Karpas-422 (cell line): Measurements from ENCODE around the gene TNFRSF14. TPM values are rescaled to one million over a fixed set of nuclear protein-coding genes. Genes with fewer than 3 reads are reported as not detected.
A peak's percentile ranks its signal among the peaks of the same experiment; 100 is the strongest.

ENCODE experiments used
- DNase-seq: peaks from one replicate; pipeline ENCODE4 v3.0.0-alpha.2; 2015
- H2AFZ ChIP-seq: fragments of 200-600 bp; sonication (generic); 2 replicates; pipeline ENCODE4 v1.6.1; 2014; ENCODE audit warnings: antibody characterized with exemption, low read length, mixed read lengths
- H3K27ac ChIP-seq: fragments of 200-600 bp; sonication (generic); 2 replicates; pipeline ENCODE4 v1.5.1; 2014; ENCODE audit warnings: mild to moderate bottlenecking, low read length, moderate library complexity
- H3K27me3 ChIP-seq: fragments of 200-600 bp; sonication (generic); 2 replicates; pipeline ENCODE4 v1.6.1; 2014; ENCODE audit warnings: low read length, mixed read lengths
- H3K36me3 ChIP-seq: fragments of 200-600 bp; sonication (generic); 2 replicates; pipeline ENCODE4 v1.6.1; 2014; ENCODE audit warnings: low read length, mixed read lengths; ENCODE audit not compliant: insufficient read depth
- H3K4me1 ChIP-seq: fragments of 200-600 bp; sonication (generic); 2 replicates; pipeline ENCODE4 v1.6.1; 2014; ENCODE audit warnings: mild to moderate bottlenecking, low read length, mixed read lengths
- H3K4me2 ChIP-seq: fragments of 200-600 bp; sonication (generic); 2 replicates; pipeline ENCODE4 v1.6.1; 2014; ENCODE audit warnings: low read length, low read depth, mild to moderate bottlenecking; ENCODE audit not compliant: poor library complexity, severe bottlenecking
- H3K4me3 ChIP-seq: fragments of 200-600 bp; sonication (generic); 2 replicates; pipeline ENCODE4 v1.5.1; 2014; ENCODE audit warnings: mild to moderate bottlenecking, antibody characterized with exemption, low read length, mixed read lengths
- H3K79me2 ChIP-seq: fragments of 200-600 bp; sonication (generic); 2 replicates; pipeline ENCODE4 v1.6.1; 2014; ENCODE audit warnings: mild to moderate bottlenecking, low read length, mixed read lengths
- H3K9ac ChIP-seq: fragments of 200-600 bp; sonication (generic); 2 replicates; pipeline ENCODE4 v1.6.0; 2014; ENCODE audit warnings: low read length
- H3K9me2 ChIP-seq: fragments of 200-600 bp; sonication (generic), shearing (Covaris generic); replicated peaks from 2 replicates; pipeline ENCODE4 v1.6.0; 2014; ENCODE audit warnings: mild to moderate bottlenecking, low read length, moderate library complexity; ENCODE audit not compliant: insufficient read depth
- H3K9me3 ChIP-seq: fragments of 300-700, 200-600 bp; sonication (generic); 2 replicates; pipeline ENCODE4 v1.6.1; 2014; ENCODE audit warnings: low read length, mixed read lengths
- H4K20me1 ChIP-seq: fragments of 200-600 bp; sonication (generic); 2 replicates; pipeline ENCODE4 v1.6.1; 2014; ENCODE audit warnings: mild to moderate bottlenecking, antibody characterized with exemption, low read length, low read depth; ENCODE audit not compliant: insufficient read depth
- total RNA-seq: library from RNA; depleted of rRNA; stranded (reverse); fragments of >200 nt; shearing (Covaris generic); gene quantifications from 2 replicates; pipeline ENCODE4 v1.2.3, GENCODE V29; 2014; ENCODE audit warnings: low replicate concordance; rRNA removed

TNFRSF14 gene
- 10.3 and 15.6 TPM in 2 replicates for total RNA-seq

DNA sequence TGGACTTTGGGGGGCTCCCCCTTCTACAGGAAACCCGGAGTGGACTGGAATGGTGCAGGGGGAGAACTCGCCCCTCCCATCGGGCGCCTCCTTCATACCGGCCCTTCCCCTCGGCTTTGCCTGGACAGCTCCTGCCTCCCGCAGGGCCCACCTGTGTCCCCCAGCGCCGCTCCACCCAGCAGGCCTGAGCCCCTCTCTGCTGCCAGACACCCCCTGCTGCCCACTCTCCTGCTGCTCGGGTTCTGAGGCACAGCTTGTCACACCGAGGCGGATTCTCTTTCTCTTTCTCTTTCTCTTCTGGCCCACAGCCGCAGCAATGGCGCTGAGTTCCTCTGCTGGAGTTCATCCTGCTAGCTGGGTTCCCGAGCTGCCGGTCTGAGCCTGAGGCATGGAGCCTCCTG is at the start of gene TNFRSF14:
Gene TNFRSF14 (plus strand): TSS at position 95 of the 401 bp plus-strand sequence. CDS start 294 bp downstream, at position 389.
- Histone ChIP-seq H3K9me3 (no peaks in the 10 kb centered on the region), H3K27me3 (no peaks in the 10 kb centered on the region), H3K4me2 (peak within 1 kb of the TSS; percentile 58), H3K27ac (no peak within 1 kb of the TSS), H3K36me3 (no peaks in the 10 kb centered on the region), H3K79me2 (no peaks in the 10 kb centered on the region), H3K9ac (peak within 1 kb of the TSS; percentile 66), H4K20me1 (no peaks in the 10 kb centered on the region), H3K4me3 (peak within 1 kb of the TSS; percentile 60), H3K4me1 (peaks cover 14% of the 10 kb centered on the region; the same call in 1 of the 2 replicates), H2AFZ (peak within 1 kb of the TSS; percentile 39; the same call in 1 of the 2 replicates), H3K9me2 (no peaks in the 10 kb centered on the region)
- peak; percentile 58 for DNase-seq

DNA sequence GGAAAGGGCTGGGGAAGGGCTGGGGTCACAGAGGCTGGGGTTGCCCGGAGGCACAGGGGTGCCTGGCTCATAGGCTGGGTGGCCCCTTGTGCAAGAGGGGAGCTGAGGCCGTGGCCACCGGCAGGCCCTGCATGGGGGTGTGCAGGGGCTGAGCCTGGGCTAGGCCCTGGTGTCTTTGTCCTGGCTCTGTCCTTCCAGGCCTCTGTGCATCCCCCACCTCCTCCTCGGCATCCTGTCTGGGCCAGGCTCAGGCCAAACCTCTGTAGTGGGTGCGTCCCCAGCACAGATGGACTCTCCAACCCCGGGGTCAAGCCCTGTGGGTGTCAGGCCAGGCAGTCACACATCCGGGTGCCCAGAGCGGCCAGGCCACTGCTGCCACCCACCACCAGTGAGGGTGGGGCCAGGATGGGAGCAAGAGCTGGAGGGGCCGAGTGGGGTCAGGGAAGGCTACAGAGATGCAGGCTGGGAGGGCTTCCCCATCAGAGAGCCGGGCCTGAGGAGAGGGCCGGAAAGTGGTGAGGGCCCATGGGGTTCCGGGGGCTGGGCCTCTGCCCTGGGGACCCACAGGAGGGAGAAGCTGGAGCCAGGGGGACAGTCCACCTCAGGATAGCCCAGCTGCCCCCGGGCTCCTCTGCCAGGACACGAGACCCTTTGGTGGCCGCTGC is 49.1 kb upstream of the TNFRSF14 start:
- peaks cover 9% of the 10 kb centered on the region; the same call in 1 of the 2 replicates for H4K20me1 ChIP-seq
- no peak overlapping the region for H3K27ac ChIP-seq
- H3K4me3 ChIP-seq, result no peak overlapping the region
- no peak overlapping the region for H2AFZ ChIP-seq
- no peaks in the 10 kb centered on the region for H3K79me2 ChIP-seq
- H3K9ac ChIP-seq, result no peak overlapping the region
- H3K27me3 ChIP-seq, result no peaks in the 10 kb centered on the region
- H3K36me3 ChIP-seq, result no peaks in the 10 kb centered on the region
- H3K9me3 ChIP-seq, result no peaks in the 10 kb centered on the region
- no peaks in the 10 kb centered on the region for H3K4me1 ChIP-seq
- no peak overlapping the region for H3K4me2 ChIP-seq
- H3K9me2 ChIP-seq, result no peaks in the 10 kb centered on the region
- DNase-seq, result no peak

DNA sequence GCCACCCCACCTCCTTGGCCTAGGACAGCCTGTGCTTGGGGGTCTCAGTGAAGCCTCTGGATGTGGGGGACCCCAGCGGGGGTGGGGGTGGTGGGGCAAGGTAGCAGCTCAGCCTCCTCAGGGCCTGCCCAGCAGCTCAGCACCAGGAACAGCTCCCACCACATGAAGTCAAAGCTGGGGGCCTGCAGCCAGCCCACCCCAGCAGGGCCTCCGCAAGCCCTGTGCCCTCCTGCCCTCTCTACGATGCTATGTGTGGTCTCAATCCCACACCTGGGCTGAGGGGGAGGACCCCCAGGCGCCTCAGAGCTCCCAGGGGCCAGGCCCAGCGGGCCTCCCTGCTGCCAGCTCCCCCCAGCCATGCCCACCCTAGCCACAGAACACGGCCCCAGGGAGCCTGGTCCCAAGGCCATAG is 48.4 kb upstream of the TNFRSF14 start:
- Histone ChIP-seq H3K4me2 (no peak overlapping the region), H3K9me3 (no peaks in the 10 kb centered on the region), H3K36me3 (no peaks in the 10 kb centered on the region), H3K27ac (no peak overlapping the region), H2AFZ (no peak overlapping the region), H3K9ac (no peak overlapping the region), H3K27me3 (no peaks in the 10 kb centered on the region), H3K4me1 (no peaks in the 10 kb centered on the region), H3K9me2 (no peaks in the 10 kb centered on the region), H3K79me2 (no peaks in the 10 kb centered on the region), H3K4me3 (no peak overlapping the region), H4K20me1 (peaks cover 9% of the 10 kb centered on the region; the same call in 1 of the 2 replicates)
- DNase-seq, result no peak

DNA sequence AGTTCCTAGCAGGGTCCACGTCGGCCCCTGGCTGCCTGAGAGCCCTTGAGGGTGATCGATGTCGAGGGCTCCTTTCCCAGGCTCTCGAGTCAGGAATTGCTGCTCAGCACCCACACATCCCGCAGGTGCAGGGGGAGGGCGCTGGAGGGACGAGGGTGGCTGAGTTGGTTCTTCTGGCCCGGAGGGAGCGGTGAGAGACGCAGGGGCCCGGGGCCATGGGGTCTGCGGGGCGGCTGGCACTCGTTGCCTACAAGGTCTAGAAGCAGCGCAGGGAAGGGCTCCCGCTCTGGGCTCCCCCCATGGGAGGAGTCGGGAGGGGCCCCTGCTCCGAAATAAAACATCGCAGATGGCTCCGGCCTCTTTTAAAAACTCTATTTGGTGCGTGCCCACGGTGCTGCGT is 48.0 kb upstream of the TNFRSF14 start:
- Histone ChIP-seq H3K79me2 (no peaks in the 10 kb centered on the region), H4K20me1 (peaks cover 9% of the 10 kb centered on the region; the same call in 1 of the 2 replicates), H3K9me3 (no peaks in the 10 kb centered on the region), H3K27ac (no peak overlapping the region), H3K4me2 (no peak overlapping the region), H3K27me3 (no peaks in the 10 kb centered on the region), H2AFZ (no peak overlapping the region), H3K4me1 (no peaks in the 10 kb centered on the region), H3K9me2 (no peaks in the 10 kb centered on the region), H3K9ac (no peak overlapping the region), H3K4me3 (no peak overlapping the region), H3K36me3 (no peaks in the 10 kb centered on the region)
- DNase-seq, result no peak

DNA sequence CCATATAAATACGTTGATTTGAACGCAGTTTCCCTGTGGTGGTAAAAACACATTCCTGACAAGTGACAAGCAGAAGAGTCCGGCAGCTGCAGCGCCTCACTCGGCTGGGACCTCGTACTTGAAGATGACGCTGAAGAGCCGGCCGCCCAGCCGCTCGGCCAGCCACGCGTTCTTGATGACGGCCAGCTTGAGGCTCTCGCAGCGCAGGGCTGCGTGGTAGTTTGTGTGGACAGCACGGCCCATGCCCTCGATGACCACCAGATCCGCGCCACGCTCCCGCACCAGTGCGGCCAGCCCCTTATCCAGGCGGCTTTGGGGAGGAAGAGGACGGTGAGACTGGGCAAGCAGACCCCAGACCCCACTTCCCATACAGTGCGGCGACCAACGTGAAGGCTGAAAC is 47.4 kb upstream of the TNFRSF14 start:
- no peak for DNase-seq
- Histone ChIP-seq H3K4me1 (no peaks in the 10 kb centered on the region), H3K79me2 (no peaks in the 10 kb centered on the region), H4K20me1 (peaks cover 9% of the 10 kb centered on the region; the same call in 1 of the 2 replicates), H3K9ac (no peak overlapping the region), H3K27me3 (no peaks in the 10 kb centered on the region), H3K36me3 (no peaks in the 10 kb centered on the region), H3K9me3 (no peaks in the 10 kb centered on the region), H3K9me2 (no peaks in the 10 kb centered on the region), H3K4me2 (no peak overlapping the region), H3K27ac (no peak overlapping the region), H3K4me3 (no peak overlapping the region), H2AFZ (no peak overlapping the region)

DNA sequence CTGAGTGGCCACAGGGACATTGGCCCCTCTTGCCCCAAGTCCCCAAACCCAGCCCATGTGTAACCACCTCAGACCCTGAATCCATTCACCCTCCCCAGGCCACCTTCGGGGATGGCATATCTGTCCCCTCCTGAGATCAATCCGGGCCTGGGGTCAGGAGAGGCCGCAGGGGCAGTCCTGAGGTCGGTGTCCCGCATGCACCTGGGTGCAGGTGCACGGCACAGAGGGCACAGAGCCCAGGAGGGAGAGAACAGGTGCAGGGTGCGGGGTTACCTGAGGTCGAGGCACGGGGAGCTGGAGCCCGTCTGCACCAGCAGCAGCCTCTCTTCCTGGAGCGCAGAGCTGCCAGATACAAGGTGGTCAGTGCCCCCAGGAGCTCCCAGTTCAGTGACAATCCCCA is 46.6 kb upstream of the TNFRSF14 start:
- no peaks in the 10 kb centered on the region for H3K79me2 ChIP-seq
- no peak overlapping the region for H3K9ac ChIP-seq
- peaks cover 9% of the 10 kb centered on the region; the same call in 1 of the 2 replicates for H4K20me1 ChIP-seq

DNA sequence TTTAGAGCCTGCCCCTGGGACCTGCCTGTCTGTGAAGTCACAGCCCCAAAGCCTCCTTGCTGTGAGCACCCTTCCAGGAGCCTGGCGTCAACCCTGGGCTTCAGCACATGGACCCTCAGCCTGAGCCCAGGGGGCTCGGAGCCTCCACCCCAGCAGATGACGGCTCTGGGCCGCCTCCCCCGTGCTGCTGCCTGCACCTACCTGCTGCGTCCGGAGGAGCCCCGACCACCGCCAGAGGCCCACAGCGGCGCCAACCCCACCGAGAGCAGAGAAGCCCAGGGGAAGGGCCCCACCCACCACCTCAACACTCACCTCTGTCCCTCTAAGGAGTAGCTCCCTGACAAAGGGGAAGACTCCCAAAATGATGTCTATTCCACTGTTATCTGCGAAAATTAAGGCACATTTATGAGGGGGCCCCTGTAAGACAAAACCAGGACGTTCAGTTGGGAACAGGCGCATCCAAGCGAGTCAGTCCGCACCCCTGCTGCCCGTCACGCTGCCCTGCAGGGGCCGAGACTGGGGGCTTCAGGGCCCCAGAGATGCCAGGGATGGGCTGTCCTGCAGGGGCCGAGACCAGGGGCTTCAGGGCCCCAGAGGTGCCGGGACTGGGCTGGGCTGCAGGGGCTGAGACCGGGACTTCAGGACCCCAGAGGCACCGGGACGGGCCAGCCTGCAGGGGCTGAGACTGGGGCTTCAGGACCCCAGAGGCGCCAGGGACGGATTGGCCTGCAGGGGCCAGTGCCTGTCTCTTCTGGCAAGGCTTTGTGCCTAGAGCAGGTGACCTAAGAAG is 45.6 kb upstream of the TNFRSF14 start:
- Histone ChIP-seq H3K4me2 (no peak overlapping the region), H3K9me2 (no peaks in the 10 kb centered on the region), H3K27ac (no peak overlapping the region), H3K27me3 (no peaks in the 10 kb centered on the region), H4K20me1 (peaks cover 9% of the 10 kb centered on the region; the same call in 1 of the 2 replicates), H2AFZ (no peak overlapping the region), H3K9ac (no peak overlapping the region), H3K9me3 (no peaks in the 10 kb centered on the region), H3K36me3 (no peaks in the 10 kb centered on the region), H3K4me3 (no peak overlapping the region), H3K4me1 (no peaks in the 10 kb centered on the region), H3K79me2 (no peaks in the 10 kb centered on the region)
- no peak for DNase-seq

More for the DNA sequence above, 46.6 kb upstream of the TNFRSF14 start:
- Histone ChIP-seq H3K36me3 (no peaks in the 10 kb centered on the region), H3K9me2 (no peaks in the 10 kb centered on the region), H3K4me1 (no peaks in the 10 kb centered on the region), H3K27ac (no peak overlapping the region), H2AFZ (no peak overlapping the region), H3K4me3 (no peak overlapping the region), H3K4me2 (no peak overlapping the region), H3K27me3 (no peaks in the 10 kb centered on the region), H3K9me3 (no peaks in the 10 kb centered on the region)
- no peak for DNase-seq

DNA sequence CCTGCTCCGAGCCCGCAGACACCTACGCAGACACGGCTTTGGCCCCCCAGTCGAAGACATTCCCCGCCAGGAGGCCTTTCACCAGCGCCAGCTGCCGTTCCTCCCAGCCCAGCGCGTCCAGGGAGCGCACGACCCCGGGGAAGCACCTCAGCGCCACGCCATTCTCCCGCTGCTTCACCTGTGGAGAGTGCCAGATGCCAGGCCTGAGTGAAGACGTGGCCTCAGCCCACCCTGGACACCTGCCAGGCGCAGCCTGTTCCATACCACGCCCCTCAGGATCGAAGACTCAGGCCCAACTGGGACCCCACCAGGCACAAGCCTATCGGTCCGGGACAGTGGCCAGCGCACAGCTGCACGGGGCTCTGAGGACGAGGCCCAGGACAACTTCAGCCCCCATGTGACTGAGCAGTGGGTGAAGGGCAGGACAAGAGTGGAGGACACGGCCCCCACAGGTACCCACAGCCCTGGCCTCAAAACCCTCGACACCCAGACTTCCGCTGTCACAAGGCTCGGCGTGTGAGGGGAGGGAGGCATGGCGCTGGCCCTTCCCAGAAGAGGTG is 43.2 kb upstream of the TNFRSF14 start:
- no peaks in the 10 kb centered on the region for H4K20me1 ChIP-seq
- H3K9me2 ChIP-seq, result no peaks in the 10 kb centered on the region
- H3K79me2 ChIP-seq, result no peaks in the 10 kb centered on the region
- no peak overlapping the region for H2AFZ ChIP-seq
- H3K27me3 ChIP-seq, result no peaks in the 10 kb centered on the region
- peaks cover 3% of the 10 kb centered on the region; the same call in 1 of the 2 replicates for H3K36me3 ChIP-seq
- no peak overlapping the region for H3K9ac ChIP-seq
- H3K4me1 ChIP-seq, result no peaks in the 10 kb centered on the region
- DNase-seq, result no peak
- no peaks in the 10 kb centered on the region for H3K9me3 ChIP-seq
- no peak overlapping the region for H3K4me2 ChIP-seq
- no peak overlapping the region for H3K27ac ChIP-seq
- H3K4me3 ChIP-seq, result no peak overlapping the region
